ENCODE data around the gene CLCN4.

GRCh38 chrX:10111364-10112148, 45.2 kb upstream of the CLCN4 start:
- TF ChIP-seq POLR2A (IDR thresholded peaks at IDR 0.05) = no peak
- TF ChIP-seq, protein P1, sequence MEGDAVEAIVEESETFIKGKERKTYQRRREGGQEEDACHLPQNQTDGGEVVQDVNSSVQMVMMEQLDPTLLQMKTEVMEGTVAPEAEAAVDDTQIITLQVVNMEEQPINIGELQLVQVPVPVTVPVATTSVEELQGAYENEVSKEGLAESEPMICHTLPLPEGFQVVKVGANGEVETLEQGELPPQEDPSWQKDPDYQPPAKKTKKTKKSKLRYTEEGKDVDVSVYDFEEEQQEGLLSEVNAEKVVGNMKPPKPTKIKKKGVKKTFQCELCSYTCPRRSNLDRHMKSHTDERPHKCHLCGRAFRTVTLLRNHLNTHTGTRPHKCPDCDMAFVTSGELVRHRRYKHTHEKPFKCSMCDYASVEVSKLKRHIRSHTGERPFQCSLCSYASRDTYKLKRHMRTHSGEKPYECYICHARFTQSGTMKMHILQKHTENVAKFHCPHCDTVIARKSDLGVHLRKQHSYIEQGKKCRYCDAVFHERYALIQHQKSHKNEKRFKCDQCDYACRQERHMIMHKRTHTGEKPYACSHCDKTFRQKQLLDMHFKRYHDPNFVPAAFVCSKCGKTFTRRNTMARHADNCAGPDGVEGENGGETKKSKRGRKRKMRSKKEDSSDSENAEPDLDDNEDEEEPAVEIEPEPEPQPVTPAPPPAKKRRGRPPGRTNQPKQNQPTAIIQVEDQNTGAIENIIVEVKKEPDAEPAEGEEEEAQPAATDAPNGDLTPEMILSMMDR (IDR thresholded peaks at IDR 0.05) = no peak
